Activated naive CD4-positive, alpha-beta T cell treated with Interleukin-2 at 50 U/mL for 16 hours (primary cell): ENCODE measurements around the gene PNPLA8.

Source experiments
- DNase-seq: peaks from one replicate; pipeline ENCODE4 v3.0.0-alpha.2; 2020

The PNPLA8 gene

GRCh38 chr7:108464743-108465142, 61.2 kb downstream of the PNPLA8 start:
- no peak for DNase-seq

GRCh38 chr7:108463613-108464012, 62.3 kb downstream of the PNPLA8 start:
- DNase-seq, result no peak

- DNase-seq, result no peak
Measured at GRCh38 chr7:108461840-108462239, 64.1 kb downstream of the PNPLA8 start.

DNA sequence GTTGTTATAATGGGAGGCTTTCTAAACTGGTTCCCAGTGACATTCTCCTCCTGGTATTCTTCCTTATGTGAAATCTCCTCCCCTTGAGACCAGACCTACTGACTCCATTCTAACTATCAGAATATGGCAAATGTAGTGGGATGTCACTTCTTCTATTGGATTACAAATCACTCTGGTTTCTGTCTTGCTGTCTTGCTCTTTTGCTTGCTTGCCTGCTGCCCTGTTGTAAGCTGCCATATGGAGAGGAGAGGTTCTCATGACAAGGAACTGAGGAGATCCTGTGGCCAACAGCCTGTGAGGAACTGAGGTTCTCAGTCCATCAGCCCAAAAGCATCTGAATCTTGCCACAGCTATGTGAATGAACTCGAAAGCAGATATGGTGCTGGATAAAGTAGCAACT, 65.0 kb downstream of the PNPLA8 start:
- no peak for DNase-seq

DNA sequence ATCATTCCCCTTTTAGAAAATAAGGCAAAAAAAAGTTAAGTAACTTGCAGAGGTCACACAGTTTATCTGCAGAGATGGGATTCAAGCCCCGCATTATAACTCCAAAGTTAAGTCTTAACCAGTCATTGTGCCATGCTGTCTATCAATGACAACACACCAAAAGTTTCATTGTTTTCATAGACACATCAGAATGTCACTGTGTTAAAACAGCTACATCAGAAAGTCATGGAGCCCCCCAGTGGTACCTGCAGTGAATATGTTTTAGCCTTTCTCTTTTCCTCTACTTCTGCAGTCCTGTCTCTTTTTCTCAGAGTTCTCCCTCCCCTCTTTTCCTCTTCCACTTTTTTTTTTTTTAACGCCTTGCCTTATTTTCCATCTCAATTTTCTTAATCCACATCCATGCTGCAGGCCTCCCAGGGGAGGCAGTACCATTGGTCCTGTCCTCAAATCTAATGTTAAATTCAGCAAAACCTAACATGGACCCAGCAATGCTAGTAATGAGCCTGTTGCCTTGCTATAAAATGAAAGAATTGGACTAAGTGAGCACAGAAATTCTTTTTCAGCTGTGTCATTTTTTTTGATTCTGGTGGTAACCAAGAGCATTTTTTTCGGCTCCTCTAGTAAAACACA, 65.9 kb downstream of the PNPLA8 start:
- no peak for DNase-seq

DNA sequence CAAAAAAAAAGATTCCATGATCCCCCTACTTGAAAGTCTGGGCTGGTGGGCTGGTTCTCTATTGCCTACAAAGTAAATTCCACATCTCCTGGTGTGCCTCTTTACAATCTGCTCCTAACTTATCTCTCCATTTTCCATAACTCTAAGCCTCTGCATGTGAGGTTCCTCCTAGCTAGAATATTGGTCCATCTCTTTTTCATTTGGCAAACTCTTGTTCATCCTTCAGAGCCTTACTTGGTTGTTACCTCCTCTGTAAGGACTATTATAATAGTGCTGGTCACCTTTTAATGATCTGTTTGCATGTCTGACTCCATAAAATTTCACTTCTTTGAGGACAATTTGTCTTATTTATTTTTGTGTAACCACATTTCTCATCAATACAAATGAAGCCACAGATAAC, 68.1 kb downstream of the PNPLA8 start:
- no peak for DNase-seq

DNA sequence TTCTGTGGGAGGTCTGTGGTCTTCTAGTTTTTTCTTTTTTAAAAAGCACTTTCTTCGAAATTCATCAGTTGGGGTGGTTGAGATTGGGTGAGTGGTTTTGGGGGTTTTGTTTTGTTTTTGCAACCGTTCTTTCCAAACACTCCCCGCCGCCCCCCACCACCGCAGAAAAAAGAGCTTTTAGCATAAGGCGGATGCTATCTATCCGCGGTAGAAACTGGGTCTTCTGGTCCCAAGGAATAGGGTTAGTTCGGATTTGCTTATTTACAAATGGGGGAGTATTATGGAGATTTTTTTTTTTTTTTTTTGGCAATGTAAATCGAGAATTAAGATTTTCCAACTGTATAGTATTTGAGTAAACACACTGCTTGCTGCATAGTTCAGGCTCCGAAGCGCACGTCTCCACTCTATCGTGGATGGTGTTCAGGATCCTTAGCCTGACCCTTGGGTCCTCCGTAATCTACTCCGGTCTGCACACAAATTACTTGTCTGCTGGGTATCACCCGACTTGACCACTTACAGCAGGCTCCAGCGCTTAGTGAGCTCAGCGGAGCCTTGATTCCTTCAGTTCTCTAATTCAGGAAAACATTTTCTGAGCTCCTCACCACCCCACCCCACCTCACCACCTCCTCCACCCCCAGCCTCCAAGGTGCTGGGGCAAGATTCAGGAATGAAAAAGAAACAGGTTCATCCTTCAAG, 68.9 kb downstream of the PNPLA8 start:
- DNase-seq, result no peak

- DNase-seq, result no peak
Measured at GRCh38 chr7:108455998-108456677, 69.8 kb downstream of the PNPLA8 start, which contains the start of gene NRCAM. Gene NRCAM (minus strand): TSS chr7:108456436. CDS start chr7:108240064, 216,372 bp downstream.

DNA sequence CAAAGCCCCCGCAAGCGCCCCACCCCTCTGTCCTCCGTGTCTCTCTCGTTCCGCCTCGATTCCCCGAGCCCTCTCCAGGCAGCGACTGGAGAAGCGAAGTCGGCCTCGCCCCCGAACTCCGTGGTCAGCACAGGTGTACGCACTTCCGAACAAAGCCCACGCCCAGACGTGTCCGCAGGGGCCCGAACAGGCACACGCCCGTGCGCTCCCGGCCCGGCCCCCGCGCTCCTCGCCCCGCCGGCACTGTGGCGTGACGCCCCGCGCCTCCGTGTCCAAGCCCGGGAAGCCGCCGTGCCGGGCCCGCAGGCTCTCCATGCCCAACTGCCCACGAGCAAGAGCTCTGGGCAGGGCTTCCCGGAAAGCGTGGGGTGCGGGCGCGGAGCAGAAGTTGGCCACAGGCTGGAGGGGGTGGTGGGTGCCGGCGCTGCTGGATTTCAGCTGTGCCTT, 70.4 kb downstream of the PNPLA8 start:
- no peak for DNase-seq

DNA sequence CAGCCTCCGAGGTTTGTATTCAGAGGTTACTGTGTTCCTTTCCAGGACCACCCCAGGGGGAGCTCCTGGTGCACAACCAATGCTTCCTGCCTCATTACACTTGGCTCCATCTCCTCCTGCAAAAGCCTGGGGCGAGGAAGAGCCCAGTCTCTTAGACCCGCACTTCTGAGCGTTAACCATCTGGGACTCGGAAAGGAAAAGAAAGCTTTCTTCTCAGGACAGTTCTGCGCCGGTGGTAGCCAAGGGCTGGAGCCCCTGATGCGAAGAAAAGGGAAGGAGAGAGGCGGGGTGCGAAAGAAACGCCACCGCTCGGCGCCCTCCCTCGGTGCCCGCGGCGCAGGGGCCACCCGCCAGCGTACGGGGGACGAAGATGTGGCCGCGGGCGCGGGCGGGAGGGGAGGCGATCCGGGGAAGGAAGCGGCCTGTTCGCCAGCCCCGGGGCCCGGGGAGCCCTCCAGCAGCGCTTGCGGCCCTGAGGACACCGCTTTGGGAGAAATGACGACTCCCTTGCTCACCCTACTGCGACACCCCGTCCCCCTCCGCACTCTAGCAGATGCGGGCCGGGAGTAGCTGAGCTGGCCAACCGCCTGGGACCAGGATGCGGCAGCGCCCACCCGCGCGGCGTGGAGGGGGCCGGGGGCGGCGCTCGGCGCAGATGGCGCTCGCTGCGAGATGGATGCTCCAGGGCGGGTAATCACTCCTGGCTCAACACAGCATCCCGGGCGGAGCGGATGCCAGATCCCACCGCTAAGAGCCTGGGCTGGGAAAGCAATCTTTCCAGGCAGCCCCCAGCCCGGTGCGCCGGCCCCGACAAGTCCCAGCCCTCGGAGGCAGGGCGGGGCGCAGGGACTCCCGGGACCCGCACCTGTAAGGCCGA, 71.0 kb downstream of the PNPLA8 start:
- no peak for DNase-seq

- no peak for DNase-seq
Measured at GRCh38 chr7:108454317-108454673, 71.6 kb downstream of the PNPLA8 start.

- DNase-seq, result no peak
Measured at GRCh38 chr7:108453320-108453719, 72.6 kb downstream of the PNPLA8 start.

DNA sequence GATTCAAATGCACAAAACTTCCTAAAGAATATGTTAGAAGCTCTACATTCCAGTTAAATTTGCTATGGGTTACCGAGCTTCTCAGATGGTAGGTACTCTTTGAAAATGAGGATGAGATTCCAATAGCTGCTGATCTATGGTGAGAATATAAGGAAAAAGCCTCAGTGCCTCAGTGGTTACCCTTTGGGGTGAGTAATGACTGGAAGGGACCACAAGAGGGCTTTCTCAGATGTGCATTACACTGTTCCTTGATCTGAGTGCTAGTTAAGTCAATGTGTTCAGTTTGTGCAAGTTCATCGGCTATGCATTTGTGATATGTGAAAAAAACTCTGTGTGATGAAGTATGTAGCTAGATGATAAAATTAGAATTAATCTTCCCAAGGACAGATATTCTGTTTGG, 73.2 kb downstream of the PNPLA8 start:
- DNase-seq, result no peak

DNA sequence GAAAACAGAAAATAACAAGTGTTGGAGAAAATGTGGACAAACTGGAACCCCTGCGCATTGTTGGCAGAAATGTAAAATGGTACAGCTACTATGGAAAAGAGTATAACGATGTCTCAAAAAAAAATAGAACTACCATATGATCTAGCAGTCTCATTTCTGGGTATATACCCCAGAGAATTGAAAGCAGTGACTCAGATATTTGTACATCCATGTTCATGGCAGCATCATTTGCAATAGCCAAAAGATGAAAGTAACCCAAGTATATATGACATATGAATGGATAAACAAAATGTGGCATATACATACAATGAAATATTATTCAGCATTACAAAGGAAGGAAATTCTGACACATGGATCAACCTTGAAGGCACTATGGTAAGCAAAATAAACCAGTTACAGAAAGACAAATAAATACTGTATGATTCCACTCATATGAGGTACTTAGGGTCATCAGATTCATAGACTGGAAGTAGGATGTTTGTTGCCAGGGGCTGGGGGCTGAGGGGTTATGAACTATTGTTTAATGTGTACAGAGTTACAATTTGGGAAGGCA, 74.6 kb downstream of the PNPLA8 start:
- no peak for DNase-seq

GRCh38 chr7:108450160-108450559, 75.8 kb downstream of the PNPLA8 start:
- DNase-seq, result no peak

DNA sequence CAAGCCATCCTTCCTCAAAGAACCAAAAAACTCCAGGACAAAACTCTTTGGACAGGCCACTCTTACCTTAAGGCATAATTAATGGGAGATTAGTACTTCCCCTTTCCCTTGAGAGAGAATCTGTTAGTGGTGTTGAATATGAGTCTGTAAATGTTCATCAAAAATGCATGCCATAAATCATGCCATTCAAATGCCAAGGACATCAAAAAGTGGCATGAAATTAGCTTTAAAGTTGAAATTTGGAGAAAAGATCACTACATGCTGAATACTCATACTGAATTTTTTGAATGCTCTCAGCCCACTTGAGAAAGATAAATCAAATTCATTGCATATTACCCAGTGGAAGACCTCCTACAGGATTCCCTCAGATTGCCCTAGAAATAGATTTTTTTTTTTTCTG, 76.4 kb downstream of the PNPLA8 start:
- DNase-seq, result no peak

GRCh38 chr7:108448584-108449505, 77.1 kb downstream of the PNPLA8 start:
- DNase-seq, result no peak

GRCh38 chr7:108442039-108442568, 83.8 kb downstream of the PNPLA8 start:
- no peak for DNase-seq

DNA sequence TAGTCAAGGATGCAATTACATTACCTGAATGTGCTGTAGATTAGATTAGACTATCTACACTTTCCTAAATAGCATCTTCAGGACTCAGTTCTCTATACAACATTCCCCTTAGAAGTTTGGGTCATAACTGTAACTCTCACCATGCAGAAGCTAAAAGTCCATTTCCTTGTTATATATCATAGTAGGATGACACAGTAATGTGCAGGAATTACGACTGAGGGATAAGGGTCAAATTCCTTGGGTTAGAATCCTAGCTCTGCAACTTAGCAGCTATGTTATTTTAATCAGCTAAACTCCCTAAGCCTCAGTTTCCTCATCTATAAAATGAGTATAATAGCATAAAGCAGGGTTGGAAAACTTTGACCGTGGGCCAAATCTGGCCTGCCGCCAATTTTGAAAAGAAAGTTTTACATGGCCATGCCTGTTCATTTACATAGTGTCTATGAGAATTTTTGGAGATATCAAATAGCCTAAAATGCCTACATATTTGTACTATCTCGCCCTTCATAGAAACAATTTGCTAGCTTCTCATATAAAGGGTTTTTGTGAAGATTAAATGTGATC, 84.5 kb downstream of the PNPLA8 start:
- no peak for DNase-seq

DNA sequence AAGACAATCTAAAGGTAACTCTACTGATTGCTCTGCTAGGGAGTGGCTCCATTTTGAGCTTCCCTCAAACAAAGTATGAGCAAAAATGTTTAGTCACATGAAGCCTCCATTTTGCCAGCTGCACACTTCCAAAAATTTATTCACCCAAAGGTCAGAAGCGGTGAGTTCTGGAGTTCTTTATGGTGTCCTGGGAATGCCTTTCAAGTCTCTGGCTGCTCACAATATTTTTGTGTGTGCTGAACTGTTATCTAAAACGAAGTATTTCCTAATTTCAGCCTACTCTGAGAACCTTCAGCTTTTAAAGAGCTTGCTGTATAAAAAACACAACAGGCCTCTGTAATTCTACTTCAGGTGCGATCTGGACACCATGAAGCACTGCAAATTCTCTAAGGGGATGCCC, 85.3 kb downstream of the PNPLA8 start:
- DNase-seq, result no peak

DNA sequence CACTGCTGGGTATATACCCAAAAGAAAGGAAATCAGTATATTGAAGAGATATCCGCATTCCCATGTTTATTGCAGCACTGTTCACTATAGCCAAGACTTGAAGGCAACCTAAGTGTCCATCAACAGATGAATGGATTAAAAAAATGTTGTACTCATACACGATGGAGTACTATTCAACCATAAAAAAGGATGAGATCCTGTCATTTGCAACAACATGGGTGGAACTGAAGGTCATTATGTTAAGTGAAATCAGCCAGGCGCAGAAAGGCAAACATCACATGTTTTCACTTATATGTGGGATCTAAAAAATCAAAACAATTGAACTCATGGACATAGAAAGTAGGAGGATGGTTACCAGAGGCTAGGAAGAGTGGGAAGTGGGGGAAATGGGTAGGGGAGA, 89.0 kb downstream of the PNPLA8 start:
- no peak for DNase-seq
